HG02763 (cell line): ENCODE data around the gene FRMD7.
A peak's percentile ranks its signal among the peaks of the same experiment; 100 is the strongest.
"Not testable (repeated sequence)": the region's sequence is repeated elsewhere in the genome, so short reads cannot be mapped to it uniquely, and the experiment has no call there.

Experiments used
- ATAC-seq: cut with Tn5 transposase; IDR thresholded peaks from one replicate; pipeline ENCODE4 v1.9.1; 2021; ENCODE audit warnings: mild to moderate bottlenecking, moderate library complexity; ENCODE audit not compliant: unreplicated experiment

FRMD7 gene

GRCh38 chrX:132094164-132094563, 33.7 kb downstream of the FRMD7 start:
- no peak for ATAC-seq

- ATAC-seq, result no peak
These were observed 34.5 kb downstream of the FRMD7 start for GRCh38 chrX:132093239-132093860.

GRCh38 chrX:132092439-132093065, 35.3 kb downstream of the FRMD7 start:
- ATAC-seq, result peak; percentile 66

- ATAC-seq, result no peak
These were observed 37.2 kb downstream of the FRMD7 start for GRCh38 chrX:132090403-132091159.

- ATAC-seq, result no peak
These were observed 39.0 kb downstream of the FRMD7 start for GRCh38 chrX:132088864-132089263.

GRCh38 chrX:132086672-132087071, 41.1 kb downstream of the FRMD7 start:
- ATAC-seq, result no peak

GRCh38 chrX:132085786-132086185, 42.0 kb downstream of the FRMD7 start:
- no peak for ATAC-seq

- ATAC-seq, result no peak
These were observed 49.9 kb downstream of the FRMD7 start for GRCh38 chrX:132077912-132078311.

- no peak for ATAC-seq
These were observed 50.4 kb downstream of the FRMD7 start for GRCh38 chrX:132077414-132077813.

GRCh38 chrX:132071254-132071653, 56.6 kb downstream of the FRMD7 start:
- ATAC-seq, result no peak

GRCh38 chrX:132068405-132068804, 59.4 kb downstream of the FRMD7 start:
- ATAC-seq, result no peak

- no peak for ATAC-seq
These were observed 64.0 kb downstream of the FRMD7 start for GRCh38 chrX:132063862-132064261.

GRCh38 chrX:132063334-132063733, 64.5 kb downstream of the FRMD7 start:
- no peak for ATAC-seq

- ATAC-seq, result no peak
These were observed 67.8 kb downstream of the FRMD7 start for GRCh38 chrX:132059973-132060540.

- no peak for ATAC-seq
These were observed 68.8 kb downstream of the FRMD7 start for GRCh38 chrX:132058975-132059374.

- ATAC-seq, result no peak
These were observed 69.8 kb downstream of the FRMD7 start for GRCh38 chrX:132058050-132058449.

GRCh38 chrX:132051778-132052177, 76.0 kb downstream of the FRMD7 start:
- not testable (repeated sequence) for ATAC-seq

- ATAC-seq, result no peak
These were observed 81.3 kb downstream of the FRMD7 start for GRCh38 chrX:132046533-132046932.

- no peak for ATAC-seq
These were observed 82.4 kb downstream of the FRMD7 start for GRCh38 chrX:132045456-132045855.

- no peak for ATAC-seq
These were observed 82.9 kb downstream of the FRMD7 start for GRCh38 chrX:132044953-132045352.

- ATAC-seq, result no peak
These were observed 83.8 kb downstream of the FRMD7 start for GRCh38 chrX:132043977-132044376.

GRCh38 chrX:132041015-132041414, 86.8 kb downstream of the FRMD7 start:
- ATAC-seq, result no peak
